Peyer's patch (tissue), 4 donors: ENCODE measurements around the gene SULT1E1. TPM values are rescaled to one million over a fixed set of nuclear protein-coding genes. Genes with fewer than 3 reads are reported as not detected.

ENCODE experiments used
- DNase-seq, 3 donors: peaks; one replicate each; pipeline ENCODE4 v3.0.0-alpha.2; 2017 to 2019
- H3K27ac ChIP-seq, 4 donors: fragments of 200-600 bp; sonication (generic); one replicate each; pipeline ENCODE4 v1.5.1; 2016 to 2019
- H3K27me3 ChIP-seq, 2 donors: fragments of 200-600 bp; sonication (generic); one replicate each; pipeline ENCODE4 v1.5.1; 2019
- H3K36me3 ChIP-seq, 3 donors: fragments of 200-600 bp; sonication (generic); one replicate each; pipeline ENCODE4 v1.5.1; 2016 to 2019
- H3K4me1 ChIP-seq, 4 donors: fragments of 200-600 bp; sonication (generic); one replicate each; pipeline ENCODE4 v1.5.1; 2016 to 2019
- H3K4me3 ChIP-seq, 4 donors: fragments of 200-600 bp; sonication (generic); 1 replicate in 3 of 4; 2 replicates in 1 of 4; pipeline ENCODE4 v1.5.1; 2016 to 2019; ENCODE audit warnings: mild to moderate bottlenecking in 1 of 4
- H3K9me3 ChIP-seq, 4 donors: fragments of 200-600 bp; sonication (generic); one replicate each; pipeline ENCODE4 v1.5.1; 2016 to 2019; ENCODE audit warnings: mild to moderate bottlenecking in 1 of 4
- CTCF ChIP-seq, 6 experiments: fragments of 450-650 bp in 4 of 6; fragments of 200-600 bp in 2 of 6; sonication (generic) in 1 of 6; IDR thresholded peaks; one replicate each; pipeline ENCODE4 v1.5.1; 2017 to 2019; ENCODE audit warnings: antibody characterized with exemption in 6 of 6, mild to moderate bottlenecking in 3 of 6, moderate library complexity in 1 of 6
- POLR2A ChIP-seq, 2 donors: fragments of 450-650 bp; IDR thresholded peaks; one replicate each; pipeline ENCODE4 v1.5.1; 2017; ENCODE audit warnings: antibody characterized with exemption in 2 of 2, mild to moderate bottlenecking in 2 of 2, moderate library complexity in 2 of 2
- total RNA-seq, 4 donors: library from RNA; depleted of rRNA; stranded (reverse); fragments of >200 nt; gene quantifications; one replicate each; pipeline ENCODE4 v1.1.0, GENCODE V29; 2016

The SULT1E1 gene
- total RNA-seq, 4 donors from 2014 or later = 8.3 to 67.3 (median 44.1) TPM

DNA sequence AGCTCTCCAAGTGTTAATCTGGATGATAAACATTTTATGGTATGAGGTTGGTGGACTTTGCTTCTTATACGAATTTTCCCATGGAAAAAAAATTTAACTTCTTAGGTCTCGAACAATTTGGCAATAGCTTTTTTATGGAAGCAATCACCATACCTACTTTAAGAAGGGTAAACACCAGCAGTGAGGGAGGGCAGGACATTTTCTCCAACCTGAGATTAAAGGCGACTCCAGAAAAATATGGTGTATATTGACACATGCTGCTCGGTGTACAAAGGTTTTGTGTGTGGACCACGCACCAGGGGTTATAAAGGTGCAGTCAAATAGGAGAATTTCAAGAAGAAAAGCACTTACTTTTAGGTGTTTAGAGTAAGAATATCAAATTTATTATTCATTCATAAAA is 34.2 kb upstream of the SULT1E1 start:
- H3K4me1 ChIP-seq = no peaks in the 10 kb centered on the region
- H3K9me3 ChIP-seq = no peaks in the 10 kb centered on the region
- DNase-seq = no peak
- no peak overlapping the region for H3K27ac ChIP-seq
- no peak overlapping the region for H3K4me3 ChIP-seq
- TF ChIP-seq POLR2A (IDR thresholded peaks at IDR 0.05) (no peak), CTCF (IDR thresholded peaks at IDR 0.05) (no peak)
- no peaks in the 10 kb centered on the region for H3K36me3 ChIP-seq
- H3K27me3 ChIP-seq = no peaks in the 10 kb centered on the region

GRCh38 chr4:69888336-69888735 is 28.4 kb upstream of the SULT1E1 start:
- no peak for TF ChIP-seq CTCF (IDR thresholded peaks at IDR 0.05)
- TF ChIP-seq POLR2A (IDR thresholded peaks at IDR 0.05) = no peak
- Histone ChIP-seq H3K36me3 (no peaks in the 10 kb centered on the region), H3K4me3 (no peak overlapping the region), H3K4me1 (no peaks in the 10 kb centered on the region), H3K27ac (no peak overlapping the region), H3K9me3 (no peaks in the 10 kb centered on the region), H3K27me3 (no peaks in the 10 kb centered on the region)
- DNase-seq = no peak

- TF ChIP-seq POLR2A (IDR thresholded peaks at IDR 0.05) (no peak), CTCF (IDR thresholded peaks at IDR 0.05) (no peak)
- no peaks in the 10 kb centered on the region for H3K9me3 ChIP-seq
These were observed 22.2 kb upstream of the SULT1E1 start for GRCh38 chr4:69882150-69882549.

DNA sequence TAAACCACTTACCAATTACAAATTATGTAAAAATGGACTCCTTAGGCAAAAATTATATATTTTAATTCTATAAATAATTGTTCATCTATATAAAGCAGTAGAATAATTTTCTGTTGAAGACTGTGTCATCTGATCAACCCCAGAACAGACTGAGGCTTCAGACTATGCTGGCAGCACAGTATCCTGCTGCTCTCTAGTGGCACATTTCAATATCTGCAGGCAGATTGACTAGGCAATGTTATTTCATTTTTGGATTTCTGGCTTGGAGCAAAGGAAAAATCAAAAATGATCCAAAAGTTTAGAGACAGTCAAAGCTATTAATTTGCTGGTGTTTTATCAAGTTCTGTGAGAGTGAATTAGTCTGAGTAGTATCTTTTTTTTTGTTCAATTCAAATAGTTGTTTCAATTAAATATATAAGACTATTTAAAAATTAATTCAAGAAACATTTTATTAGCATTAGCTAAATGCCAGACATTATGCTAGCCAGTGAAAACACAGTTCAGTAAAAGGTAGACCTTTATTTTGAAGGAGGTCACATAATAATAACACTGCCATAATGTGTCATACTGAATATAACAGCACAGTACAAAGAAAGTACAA is 21.3 kb upstream of the SULT1E1 start:
- no peaks in the 10 kb centered on the region for H3K36me3 ChIP-seq
- no peaks in the 10 kb centered on the region for H3K9me3 ChIP-seq
- TF ChIP-seq CTCF (IDR thresholded peaks at IDR 0.05) = peak in 5 of 6 experiments; percentile 18 to 97 (median 95)
- TF ChIP-seq POLR2A (IDR thresholded peaks at IDR 0.05) = no peak
- H3K4me3 ChIP-seq = no peak overlapping the region
- H3K4me1 ChIP-seq = peaks cover 0 to under 1% (median 0%) of the 10 kb centered on the region in 4 donors
- DNase-seq = peak in 1 of 3 donors; percentile 64
- no peak overlapping the region for H3K27ac ChIP-seq
- H3K27me3 ChIP-seq = no peaks in the 10 kb centered on the region

More at GRCh38 chr4:69882150-69882549, 22.2 kb upstream of the SULT1E1 start:
- no peaks in the 10 kb centered on the region for H3K27me3 ChIP-seq
- no peak for DNase-seq
- H3K36me3 ChIP-seq = no peaks in the 10 kb centered on the region
- no peak overlapping the region for H3K4me3 ChIP-seq
- H3K4me1 ChIP-seq = no peaks in the 10 kb centered on the region
- no peak overlapping the region for H3K27ac ChIP-seq

DNA sequence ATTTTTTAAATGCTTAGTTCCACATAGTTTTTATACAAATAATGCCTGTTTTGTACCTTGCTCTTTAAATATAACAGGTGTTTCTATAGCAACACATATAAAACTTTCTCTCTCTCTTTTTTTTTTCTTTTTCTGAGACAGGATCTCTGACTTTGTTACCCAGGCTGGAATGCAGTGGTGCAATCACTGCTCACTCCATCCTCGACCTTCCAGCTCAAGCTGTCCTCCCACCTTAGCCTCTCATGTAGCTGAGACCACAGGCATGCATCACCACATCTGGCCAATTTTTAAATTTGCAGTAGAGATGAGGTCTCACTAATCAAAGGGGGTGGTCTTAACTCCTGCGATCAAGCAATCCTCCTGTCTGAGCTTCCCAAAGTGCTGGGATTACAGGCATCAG is 18.3 kb upstream of the SULT1E1 start:
- no peak for DNase-seq
- no peak overlapping the region for H3K4me3 ChIP-seq

More for the DNA sequence above, 18.3 kb upstream of the SULT1E1 start:
- Histone ChIP-seq H3K9me3 (no peaks in the 10 kb centered on the region), H3K4me1 (peaks cover 0 to 10% (median 0%) of the 10 kb centered on the region in 4 donors), H3K36me3 (no peaks in the 10 kb centered on the region), H3K27ac (no peak overlapping the region), H3K27me3 (no peaks in the 10 kb centered on the region)
- TF ChIP-seq CTCF (IDR thresholded peaks at IDR 0.05) = no peak
- no peak for TF ChIP-seq POLR2A (IDR thresholded peaks at IDR 0.05)
